HL-60 (cell line): ENCODE results near the gene TRIM62.

Source experiments
- CTCF ChIP-seq: IDR thresholded peaks from one replicate; pipeline ENCODE4 v1.5.1; 2011; ENCODE audit warnings: low read length, control low read depth, inconsistent platforms; ENCODE audit not compliant: insufficient read depth
- POLR2AphosphoS5 ChIP-seq: IDR thresholded peaks from 2 replicates; pipeline ENCODE4 v1.6.1; 2012; ENCODE audit warnings: low read depth
- REST ChIP-seq: IDR thresholded peaks from 2 replicates; pipeline ENCODE4 v1.6.1; 2012; ENCODE audit warnings: low read depth; ENCODE audit not compliant: insufficient replicate concordance

- no peak for TF ChIP-seq CTCF
- TF ChIP-seq POLR2AphosphoS5 = no peak
- no peak for TF ChIP-seq REST
Observed at GRCh38 chr1:33117440-33118085, 64.3 kb downstream of the TRIM62 start.
